HG02973 (cell line): Measurements from ENCODE around the gene DPYSL4.
"Not testable (repeated sequence)": the region's sequence is repeated elsewhere in the genome, so short reads cannot be mapped to it uniquely, and the experiment has no call there.

ENCODE experiments used
- ATAC-seq: cut with Tn5 transposase; IDR thresholded peaks from one replicate; pipeline ENCODE4 v1.9.1; 2021; ENCODE audit warnings: moderate library complexity; ENCODE audit not compliant: unreplicated experiment

DPYSL4 gene

GRCh38 chr10:132149271-132149670, 37.5 kb upstream of the DPYSL4 start:
- ATAC-seq: no peak

- no peak for ATAC-seq
Measured at GRCh38 chr10:132149917-132150316, 36.8 kb upstream of the DPYSL4 start.

GRCh38 chr10:132150777-132151176, 36.0 kb upstream of the DPYSL4 start:
- ATAC-seq: no peak

GRCh38 chr10:132151286-132151950, 35.3 kb upstream of the DPYSL4 start:
- no peak for ATAC-seq

- no peak for ATAC-seq
Measured at GRCh38 chr10:132151951-132152505, 34.7 kb upstream of the DPYSL4 start.

GRCh38 chr10:132152896-132153580, 33.7 kb upstream of the DPYSL4 start:
- ATAC-seq: no peak

GRCh38 chr10:132153616-132154217, 33.0 kb upstream of the DPYSL4 start:
- ATAC-seq: no peak

GRCh38 chr10:132154440-132154839, 32.3 kb upstream of the DPYSL4 start:
- ATAC-seq: no peak

- no peak for ATAC-seq
Measured at GRCh38 chr10:132154931-132155330, 31.8 kb upstream of the DPYSL4 start.

- ATAC-seq: no peak
Measured at GRCh38 chr10:132155723-132156381, 30.9 kb upstream of the DPYSL4 start.

GRCh38 chr10:132156382-132156781, 30.4 kb upstream of the DPYSL4 start:
- ATAC-seq: no peak

GRCh38 chr10:132157101-132157500, 29.6 kb upstream of the DPYSL4 start:
- no peak for ATAC-seq

GRCh38 chr10:132158122-132158741, 28.5 kb upstream of the DPYSL4 start:
- ATAC-seq: no peak

GRCh38 chr10:132158823-132159222, 27.9 kb upstream of the DPYSL4 start:
- ATAC-seq: no peak

- ATAC-seq: not testable (repeated sequence)
Measured at GRCh38 chr10:132159302-132160230, 27.2 kb upstream of the DPYSL4 start.

- not testable (repeated sequence) for ATAC-seq
Measured at GRCh38 chr10:132160231-132160630, 26.5 kb upstream of the DPYSL4 start.

GRCh38 chr10:132160834-132161622, 25.7 kb upstream of the DPYSL4 start:
- not testable (repeated sequence) for ATAC-seq

- ATAC-seq: no peak
Measured at GRCh38 chr10:132162021-132162531, 24.7 kb upstream of the DPYSL4 start.
